Measurements from ENCODE around the gene SAE1. TPM values are rescaled to one million over a fixed set of nuclear protein-coding genes. Genes with fewer than 3 reads are reported as not detected.

Gene SAE1
- total RNA-seq = 41.0 and 45.1 TPM in 2 replicates
- total RNA-seq (2013) = 40.9 TPM
- 26.0 and 26.5 TPM in 2 replicates for polyA plus RNA-seq
- polyA minus RNA-seq = 27.1 and 30.3 TPM in 2 replicates

DNA sequence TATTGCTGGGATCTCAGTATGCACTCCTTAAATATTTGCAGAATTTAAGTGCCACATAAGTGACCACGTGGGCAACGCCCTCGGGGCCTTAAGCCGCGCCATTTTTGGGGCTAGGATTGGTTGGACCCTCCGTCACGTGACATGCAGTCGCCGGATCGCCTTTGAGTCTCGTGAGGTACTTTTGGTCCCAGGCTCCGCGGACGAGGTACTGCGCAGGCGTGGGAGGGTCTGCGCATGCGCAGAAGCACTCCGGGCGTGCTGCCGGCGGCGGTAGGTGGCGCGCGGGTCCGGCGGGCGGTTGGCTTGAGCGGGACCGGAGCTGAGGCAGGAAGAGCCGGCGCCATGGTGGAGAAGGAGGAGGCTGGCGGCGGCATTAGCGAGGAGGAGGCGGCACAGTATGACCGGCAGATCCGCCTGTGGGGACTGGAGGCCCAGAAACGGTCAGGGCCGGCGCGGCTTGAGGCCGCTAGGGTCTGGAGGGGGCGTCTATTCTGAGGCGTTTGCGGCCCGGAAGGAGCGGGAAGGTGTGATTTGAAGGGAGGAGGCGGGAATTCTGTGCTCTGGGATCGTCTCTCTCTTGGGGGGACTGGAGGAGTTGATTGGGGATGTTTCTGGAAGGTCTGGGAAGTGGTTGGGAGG, at the start of gene SAE1:
SAE1 (plus strand) TSS at position 247 of the 639 bp plus-strand sequence; CDS start at position 343, 96 bp downstream.
- peak; percentile 89 for ATAC-seq (ENCODE audit: low read depth)
- Histone ChIP-seq H2AFZ (ENCODE audit: insufficient read depth, low read depth, low read length, poor library complexity, severe bottlenecking) (peak within 1 kb of the TSS; percentile 99), H3K79me2 (ENCODE audit: control insufficient read depth, insufficient read depth, low read length) (peaks cover 54% of the 10 kb centered on the region), H3K9ac (ENCODE audit: low read length) (peak within 1 kb of the TSS; percentile 92), H3K27me3 (replicated peaks in 1 of 4; ENCODE audit: control extremely low read depth in 1 of 4, control insufficient read depth in 3 of 4, insufficient read depth in 4 of 4, low read length in 3 of 4) (no peaks in the 10 kb centered on the region), H3K27ac (ENCODE audit: low read length in 2 of 2) (peak within 1 kb of the TSS; percentile 76 to 89), H3K4me3 (ENCODE audit: control extremely low read depth in 1 of 5, extremely low read depth in 1 of 5, insufficient read depth in 1 of 5, low read depth in 2 of 5, low read length in 4 of 5) (peak within 1 kb of the TSS; percentile 50 to 98 (median 88)), H3K36me3 (replicated peaks in 1 of 2; ENCODE audit: control extremely low read depth in 1 of 2, control insufficient read depth in 1 of 2, extremely low read depth in 1 of 2, insufficient read depth in 2 of 2, low read length in 1 of 2) (no peaks in the 10 kb centered on the region), H3K9me3 (ENCODE audit: control extremely low read depth in 1 of 3, control insufficient read depth in 2 of 3, insufficient read depth in 1 of 3, low read length in 2 of 3) (no peaks in the 10 kb centered on the region), H4K20me1 (ENCODE audit: control insufficient read depth, insufficient read depth, low read length, poor library complexity, severe bottlenecking) (peaks cover 20% of the 10 kb centered on the region), H3K4me1 (ENCODE audit: control insufficient read depth in 2 of 2, insufficient read depth in 2 of 2, low read length in 2 of 2) (peaks cover 0 to 21% of the 10 kb centered on the region in 2 donors), H3K4me2 (replicated peaks; ENCODE audit: low read depth, low read length, poor library complexity, severe bottlenecking) (peak within 1 kb of the TSS; percentile 91)
- ChIA-PET CTCF (interaction anchor here (0.6 to 8.3 kb wide), 15 partner anchors 14 to 378 kb away, joined by 3 to 152 read pairs (median 5); partner anchors contain the start of gene ZC3H4), POLR2A (interaction anchor here (0.5 to 1.9 kb wide), 9 partner anchors 17 to 1187 kb away, joined by 3 to 18 read pairs (median 4); partner anchors contain the start of gene ZC3H4)
- Mint-ChIP-seq H3K27me3 (no peaks in the 10 kb centered on the region), H3K27ac (peak within 1 kb of the TSS; percentile 98), H3K9me3 (ENCODE audit: insufficient read depth) (no peaks in the 10 kb centered on the region), H3K4me3 (peak within 1 kb of the TSS; percentile 97), H3K4me1 (peaks cover 39% of the 10 kb centered on the region)
- peak; percentile 97 for DNase-seq
- under 1% methylated on average over 51 of the region's 51 CpGs for WGBS (ENCODE audit: insufficient coverage)
- intact Hi-C loops (cut with micrococcal nuclease) = loop anchor here (1.0 to 5.0 kb wide), 4 partner anchors 17 to 268 kb away; partner anchors contain the start of genes ARHGAP35, TMEM160 and ZC3H4
- TF ChIP-seq, protein P1, sequence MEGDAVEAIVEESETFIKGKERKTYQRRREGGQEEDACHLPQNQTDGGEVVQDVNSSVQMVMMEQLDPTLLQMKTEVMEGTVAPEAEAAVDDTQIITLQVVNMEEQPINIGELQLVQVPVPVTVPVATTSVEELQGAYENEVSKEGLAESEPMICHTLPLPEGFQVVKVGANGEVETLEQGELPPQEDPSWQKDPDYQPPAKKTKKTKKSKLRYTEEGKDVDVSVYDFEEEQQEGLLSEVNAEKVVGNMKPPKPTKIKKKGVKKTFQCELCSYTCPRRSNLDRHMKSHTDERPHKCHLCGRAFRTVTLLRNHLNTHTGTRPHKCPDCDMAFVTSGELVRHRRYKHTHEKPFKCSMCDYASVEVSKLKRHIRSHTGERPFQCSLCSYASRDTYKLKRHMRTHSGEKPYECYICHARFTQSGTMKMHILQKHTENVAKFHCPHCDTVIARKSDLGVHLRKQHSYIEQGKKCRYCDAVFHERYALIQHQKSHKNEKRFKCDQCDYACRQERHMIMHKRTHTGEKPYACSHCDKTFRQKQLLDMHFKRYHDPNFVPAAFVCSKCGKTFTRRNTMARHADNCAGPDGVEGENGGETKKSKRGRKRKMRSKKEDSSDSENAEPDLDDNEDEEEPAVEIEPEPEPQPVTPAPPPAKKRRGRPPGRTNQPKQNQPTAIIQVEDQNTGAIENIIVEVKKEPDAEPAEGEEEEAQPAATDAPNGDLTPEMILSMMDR (IDR thresholded peaks at IDR 0.05) = peak; percentile 65
- TF ChIP-seq EZH2 (IDR thresholded peaks at IDR 0.05; ENCODE audit: borderline replicate concordance, insufficient read depth, low read depth, low read length, poor library complexity, severe bottlenecking) = no peak

DNA sequence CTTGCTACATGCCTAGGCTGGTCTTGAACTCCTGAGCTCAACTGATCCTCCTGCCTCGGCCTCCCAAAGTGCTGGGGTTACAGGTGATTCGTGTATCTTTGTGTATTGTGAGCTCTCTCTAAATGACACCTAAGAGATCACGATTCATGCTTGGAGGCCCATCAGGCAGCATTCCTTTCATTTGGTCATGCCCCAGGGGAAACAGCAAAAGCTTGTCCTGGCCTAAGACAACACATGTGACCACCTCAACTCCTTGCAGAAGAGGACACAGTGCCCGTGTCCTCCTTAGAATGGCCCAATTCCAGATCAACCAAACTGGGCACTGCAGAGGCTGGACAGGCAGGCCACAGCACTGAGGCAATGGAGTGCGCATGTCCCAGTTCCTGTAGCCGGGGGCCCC, 49.5 kb upstream of the SAE1 start:
- Histone ChIP-seq H3K4me3 (ENCODE audit: control extremely low read depth in 1 of 5, extremely low read depth in 1 of 5, insufficient read depth in 1 of 5, low read depth in 2 of 5, low read length in 4 of 5) (no peak overlapping the region), H3K79me2 (ENCODE audit: control insufficient read depth, insufficient read depth, low read length) (peaks cover 22% of the 10 kb centered on the region), H3K9me3 (ENCODE audit: control extremely low read depth in 1 of 3, control insufficient read depth in 2 of 3, insufficient read depth in 1 of 3, low read length in 2 of 3) (no peaks in the 10 kb centered on the region), H3K4me1 (ENCODE audit: control insufficient read depth in 2 of 2, insufficient read depth in 2 of 2, low read length in 2 of 2) (peaks cover 0 to 9% of the 10 kb centered on the region in 2 donors), H3K27ac (ENCODE audit: low read length in 2 of 2) (no peak overlapping the region), H4K20me1 (ENCODE audit: control insufficient read depth, insufficient read depth, low read length, poor library complexity, severe bottlenecking) (peaks cover 4% of the 10 kb centered on the region), H3K36me3 (replicated peaks in 1 of 2; ENCODE audit: control extremely low read depth in 1 of 2, control insufficient read depth in 1 of 2, extremely low read depth in 1 of 2, insufficient read depth in 2 of 2, low read length in 1 of 2) (peaks cover 21 to 71% of the 10 kb centered on the region in 2 experiments), H3K27me3 (replicated peaks in 1 of 4; ENCODE audit: control extremely low read depth in 1 of 4, control insufficient read depth in 3 of 4, insufficient read depth in 4 of 4, low read length in 3 of 4) (no peaks in the 10 kb centered on the region), H2AFZ (ENCODE audit: insufficient read depth, low read depth, low read length, poor library complexity, severe bottlenecking) (no peak overlapping the region), H3K4me2 (replicated peaks; ENCODE audit: low read depth, low read length, poor library complexity, severe bottlenecking) (no peak overlapping the region), H3K9ac (ENCODE audit: low read length) (no peak overlapping the region)
- CTCF ChIA-PET = interaction anchor here (0.5 to 7.3 kb wide), 11 partner anchors 10 to 184 kb away, joined by 3 to 152 read pairs (median 5); partner anchors contain the start of genes SAE1 and ZC3H4
- POLR2A ChIA-PET = no interaction called here
- Mint-ChIP-seq H3K27ac (no peak overlapping the region), H3K4me3 (no peak overlapping the region), H3K27me3 (no peaks in the 10 kb centered on the region), H3K9me3 (ENCODE audit: insufficient read depth) (no peaks in the 10 kb centered on the region), H3K4me1 (peaks cover 5% of the 10 kb centered on the region)
- WGBS (ENCODE audit: insufficient coverage) = 97% methylated on average over 5 of the region's 6 CpGs
- DNase-seq (no peak), ATAC-seq (ENCODE audit: low read depth) (no peak)
- intact Hi-C loops (cut with micrococcal nuclease) = no loop called here
- TF ChIP-seq, protein P1 (IDR thresholded peaks at IDR 0.05) = no peak
- no peak for TF ChIP-seq EZH2 (IDR thresholded peaks at IDR 0.05; ENCODE audit: borderline replicate concordance, insufficient read depth, low read depth, low read length, poor library complexity, severe bottlenecking)
